ENCODE measurements around the gene PCSK6.

The PCSK6 gene

GRCh38 chr15:101269479-101270223 is 219.9 kb downstream of the PCSK6 start:
- Histone ChIP-seq H3K27ac (replicated peaks; ENCODE audit: low read length) (no peak overlapping the region), H4K8ac (ENCODE audit: low read depth, low read length) (no peak overlapping the region), H3K4me2 (ENCODE audit: insufficient read depth, low read length, poor library complexity, severe bottlenecking) (no peak overlapping the region), H3K9me3 (replicated peaks in 1 of 2; ENCODE audit: control insufficient read depth in 2 of 2, insufficient read depth in 1 of 2, low read depth in 1 of 2, low read length in 2 of 2) (no peaks in the 10 kb centered on the region), H3K9ac (ENCODE audit: low read depth, low read length, poor library complexity) (no peak overlapping the region), H2BK12ac (ENCODE audit: low read length) (no peak overlapping the region), H2AK5ac (ENCODE audit: low read depth, low read length) (no peak overlapping the region), H3K27me3 (ENCODE audit: control insufficient read depth in 3 of 3, insufficient read depth in 3 of 3, low read depth in 1 of 3, low read length in 3 of 3) (no peaks in the 10 kb centered on the region), H4K91ac (ENCODE audit: low read depth, low read length, poor library complexity) (no peak overlapping the region), H3K4me1 (ENCODE audit: control insufficient read depth in 2 of 2, insufficient read depth in 1 of 2, low read depth in 1 of 2, low read length in 2 of 2) (no peaks in the 10 kb centered on the region), H2AFZ (ENCODE audit: low read length) (no peak overlapping the region), H3K4ac (ENCODE audit: low read length) (no peak overlapping the region), H3K18ac (ENCODE audit: low read length) (no peak overlapping the region), H3K36me3 (replicated peaks in 1 of 2; ENCODE audit: control insufficient read depth in 2 of 2, insufficient read depth in 2 of 2, low read length in 2 of 2) (peaks cover 27 to 66% of the 10 kb centered on the region in 2 donors), H2BK5ac (ENCODE audit: low read length) (no peak overlapping the region), H3K23ac (ENCODE audit: low read depth, low read length, poor library complexity) (no peak overlapping the region), H3K14ac (ENCODE audit: low read length) (no peak overlapping the region), H2BK15ac (ENCODE audit: low read length) (no peak overlapping the region), H2BK120ac (ENCODE audit: low read depth, low read length) (no peak overlapping the region), H3K4me3 (ENCODE audit: low read length in 2 of 2) (no peak overlapping the region), H3K79me1 (ENCODE audit: low read depth, low read length) (no peaks in the 10 kb centered on the region)
- no peak for DNase-seq (ENCODE audit: low spot score)
- WGBS, 2 donors (ENCODE audit: extremely low coverage in 2 of 2, insufficient read length in 2 of 2, insufficient replicate concordance in 1 of 2), result no CpG with 5 or more reads among the region's 16 CpGs

- Histone ChIP-seq H2BK15ac (ENCODE audit: low read length) (no peak overlapping the region), H3K9me3 (replicated peaks in 1 of 2; ENCODE audit: control insufficient read depth in 2 of 2, insufficient read depth in 1 of 2, low read depth in 1 of 2, low read length in 2 of 2) (no peaks in the 10 kb centered on the region), H2BK12ac (ENCODE audit: low read length) (no peak overlapping the region), H4K8ac (ENCODE audit: low read depth, low read length) (no peak overlapping the region), H3K4me3 (ENCODE audit: low read length in 2 of 2) (no peak overlapping the region), H2BK120ac (ENCODE audit: low read depth, low read length) (no peak overlapping the region), H3K18ac (ENCODE audit: low read length) (no peak overlapping the region), H3K4ac (ENCODE audit: low read length) (no peak overlapping the region), H3K9ac (ENCODE audit: low read depth, low read length, poor library complexity) (no peak overlapping the region), H2AFZ (ENCODE audit: low read length) (no peak overlapping the region), H3K36me3 (replicated peaks in 1 of 2; ENCODE audit: control insufficient read depth in 2 of 2, insufficient read depth in 2 of 2, low read length in 2 of 2) (peaks cover 12 to 44% of the 10 kb centered on the region in 2 donors), H3K14ac (ENCODE audit: low read length) (no peak overlapping the region), H4K91ac (ENCODE audit: low read depth, low read length, poor library complexity) (no peak overlapping the region), H2BK5ac (ENCODE audit: low read length) (no peak overlapping the region), H3K27ac (replicated peaks; ENCODE audit: low read length) (no peak overlapping the region), H3K79me1 (ENCODE audit: low read depth, low read length) (no peaks in the 10 kb centered on the region), H2AK5ac (ENCODE audit: low read depth, low read length) (no peak overlapping the region), H3K23ac (ENCODE audit: low read depth, low read length, poor library complexity) (no peak overlapping the region), H3K4me2 (ENCODE audit: insufficient read depth, low read length, poor library complexity, severe bottlenecking) (no peak overlapping the region), H3K27me3 (ENCODE audit: control insufficient read depth in 3 of 3, insufficient read depth in 3 of 3, low read depth in 1 of 3, low read length in 3 of 3) (no peaks in the 10 kb centered on the region), H3K4me1 (ENCODE audit: control insufficient read depth in 2 of 2, insufficient read depth in 1 of 2, low read depth in 1 of 2, low read length in 2 of 2) (no peaks in the 10 kb centered on the region)
- DNase-seq (ENCODE audit: low spot score), result no peak
- WGBS, 2 donors (ENCODE audit: extremely low coverage in 2 of 2, insufficient read length in 2 of 2, insufficient replicate concordance in 1 of 2), result no CpG with 5 or more reads among the region's 18 CpGs
These were observed 222.0 kb downstream of the PCSK6 start for GRCh38 chr15:101267320-101268104.

DNA sequence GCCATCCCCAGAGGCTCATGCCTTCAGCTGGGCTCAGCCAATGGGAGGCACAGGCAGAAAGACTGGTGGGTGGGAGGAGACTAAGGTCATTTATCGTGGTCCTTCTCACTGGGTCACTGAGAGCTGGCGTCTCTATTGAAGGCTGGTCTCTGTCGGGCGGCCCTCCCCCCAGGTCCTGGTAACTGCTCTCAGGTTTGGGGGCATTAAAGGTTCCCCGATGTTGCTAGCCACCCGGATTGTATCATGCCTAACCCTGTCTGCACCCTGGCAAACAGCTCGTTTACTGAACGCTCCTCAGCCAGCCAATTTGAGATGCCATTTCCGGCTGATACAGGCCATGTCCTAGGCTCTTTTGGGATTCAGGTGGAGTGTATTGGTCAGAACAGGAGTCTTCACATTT is 222.7 kb downstream of the PCSK6 start:
- no peaks in the 10 kb centered on the region for H3K79me1 ChIP-seq (ENCODE audit: low read depth, low read length)
- no peak overlapping the region for H3K9ac ChIP-seq (ENCODE audit: low read depth, low read length, poor library complexity)
- no peaks in the 10 kb centered on the region for H3K4me1 ChIP-seq (ENCODE audit: control insufficient read depth in 2 of 2, insufficient read depth in 1 of 2, low read depth in 1 of 2, low read length in 2 of 2)
- no peak overlapping the region for H2BK12ac ChIP-seq (ENCODE audit: low read length)
- H2BK5ac ChIP-seq (ENCODE audit: low read length), result no peak overlapping the region
- no peak overlapping the region for H3K27ac ChIP-seq (replicated peaks; ENCODE audit: low read length)
- DNase-seq (ENCODE audit: low spot score), result no peak
- H4K8ac ChIP-seq (ENCODE audit: low read depth, low read length), result no peak overlapping the region
- no peak overlapping the region for H2BK120ac ChIP-seq (ENCODE audit: low read depth, low read length)
- H3K4ac ChIP-seq (ENCODE audit: low read length), result no peak overlapping the region
- no CpG with 5 or more reads among the region's 9 CpGs for WGBS, 2 donors (ENCODE audit: extremely low coverage in 2 of 2, insufficient read length in 2 of 2, insufficient replicate concordance in 1 of 2)
- H3K4me3 ChIP-seq (ENCODE audit: low read length in 2 of 2), result no peak overlapping the region
- no peak overlapping the region for H2AFZ ChIP-seq (ENCODE audit: low read length)
- no peak overlapping the region for H2BK15ac ChIP-seq (ENCODE audit: low read length)
- H3K14ac ChIP-seq (ENCODE audit: low read length), result no peak overlapping the region
- no peaks in the 10 kb centered on the region for H3K27me3 ChIP-seq (ENCODE audit: control insufficient read depth in 3 of 3, insufficient read depth in 3 of 3, low read depth in 1 of 3, low read length in 3 of 3)
- no peak overlapping the region for H3K23ac ChIP-seq (ENCODE audit: low read depth, low read length, poor library complexity)
- H3K36me3 ChIP-seq (replicated peaks in 1 of 2; ENCODE audit: control insufficient read depth in 2 of 2, insufficient read depth in 2 of 2, low read length in 2 of 2), result peaks cover 7 to 37% of the 10 kb centered on the region in 2 donors
- H4K91ac ChIP-seq (ENCODE audit: low read depth, low read length, poor library complexity), result no peak overlapping the region
- H2AK5ac ChIP-seq (ENCODE audit: low read depth, low read length), result no peak overlapping the region
- no peaks in the 10 kb centered on the region for H3K9me3 ChIP-seq (replicated peaks in 1 of 2; ENCODE audit: control insufficient read depth in 2 of 2, insufficient read depth in 1 of 2, low read depth in 1 of 2, low read length in 2 of 2)
- no peak overlapping the region for H3K4me2 ChIP-seq (ENCODE audit: insufficient read depth, low read length, poor library complexity, severe bottlenecking)
- H3K18ac ChIP-seq (ENCODE audit: low read length), result no peak overlapping the region

GRCh38 chr15:101266034-101266433 is 223.5 kb downstream of the PCSK6 start:
- Histone ChIP-seq H2BK12ac (ENCODE audit: low read length) (no peak overlapping the region), H3K18ac (ENCODE audit: low read length) (no peak overlapping the region), H4K8ac (ENCODE audit: low read depth, low read length) (no peak overlapping the region), H3K14ac (ENCODE audit: low read length) (no peak overlapping the region), H2AFZ (ENCODE audit: low read length) (no peak overlapping the region), H3K27me3 (ENCODE audit: control insufficient read depth in 3 of 3, insufficient read depth in 3 of 3, low read depth in 1 of 3, low read length in 3 of 3) (no peaks in the 10 kb centered on the region), H2BK15ac (ENCODE audit: low read length) (no peak overlapping the region), H3K36me3 (replicated peaks in 1 of 2; ENCODE audit: control insufficient read depth in 2 of 2, insufficient read depth in 2 of 2, low read length in 2 of 2) (peaks cover 2 to 30% of the 10 kb centered on the region in 2 donors), H2BK120ac (ENCODE audit: low read depth, low read length) (no peak overlapping the region), H3K9me3 (replicated peaks in 1 of 2; ENCODE audit: control insufficient read depth in 2 of 2, insufficient read depth in 1 of 2, low read depth in 1 of 2, low read length in 2 of 2) (no peaks in the 10 kb centered on the region), H3K23ac (ENCODE audit: low read depth, low read length, poor library complexity) (no peak overlapping the region), H3K79me1 (ENCODE audit: low read depth, low read length) (no peaks in the 10 kb centered on the region), H3K4me3 (ENCODE audit: low read length in 2 of 2) (no peak overlapping the region), H3K4me1 (ENCODE audit: control insufficient read depth in 2 of 2, insufficient read depth in 1 of 2, low read depth in 1 of 2, low read length in 2 of 2) (no peaks in the 10 kb centered on the region), H3K4ac (ENCODE audit: low read length) (no peak overlapping the region), H3K27ac (replicated peaks; ENCODE audit: low read length) (no peak overlapping the region), H3K9ac (ENCODE audit: low read depth, low read length, poor library complexity) (no peak overlapping the region), H3K4me2 (ENCODE audit: insufficient read depth, low read length, poor library complexity, severe bottlenecking) (no peak overlapping the region), H4K91ac (ENCODE audit: low read depth, low read length, poor library complexity) (no peak overlapping the region), H2AK5ac (ENCODE audit: low read depth, low read length) (no peak overlapping the region), H2BK5ac (ENCODE audit: low read length) (no peak overlapping the region)
- DNase-seq (ENCODE audit: low spot score), result no peak
- WGBS, 2 donors (ENCODE audit: extremely low coverage in 2 of 2, insufficient read length in 2 of 2, insufficient replicate concordance in 1 of 2), result no CpG with 5 or more reads among the region's 3 CpGs
